ENCODE data around the gene GSG1.

The GSG1 gene

GRCh38 chr12:13117029-13117428 lies 13.6 kb upstream of the GSG1 start:
- H3K9me3 ChIP-seq (ENCODE audit: low read length): no peaks in the 10 kb centered on the region
- no peak overlapping the region for H3K9ac ChIP-seq (ENCODE audit: low read length)
- H3K27me3 ChIP-seq (ENCODE audit: control insufficient read depth in 1 of 2, insufficient read depth in 2 of 2, low read length in 2 of 2): no peaks in the 10 kb centered on the region
- no peak overlapping the region for H3K27ac ChIP-seq (ENCODE audit: low read depth, low read length)
- no peaks in the 10 kb centered on the region for H3K4me1 ChIP-seq (ENCODE audit: insufficient read depth, low read length)
- no peaks in the 10 kb centered on the region for H3K36me3 ChIP-seq (ENCODE audit: insufficient read depth, low read length)
- no peak overlapping the region for H3K4me3 ChIP-seq (ENCODE audit: low read depth in 1 of 2, low read length in 2 of 2)

GRCh38 chr12:13116259-13116658 lies 12.8 kb upstream of the GSG1 start:
- no peak overlapping the region for H3K27ac ChIP-seq (ENCODE audit: low read depth, low read length)

GRCh38 chr12:13114251-13115052 lies 11.0 kb upstream of the GSG1 start:
- Histone ChIP-seq H3K36me3 (ENCODE audit: insufficient read depth, low read length) (no peaks in the 10 kb centered on the region), H3K9ac (ENCODE audit: low read length) (no peak overlapping the region), H3K4me1 (ENCODE audit: insufficient read depth, low read length) (no peaks in the 10 kb centered on the region), H3K27me3 (ENCODE audit: control insufficient read depth in 1 of 2, insufficient read depth in 2 of 2, low read length in 2 of 2) (no peaks in the 10 kb centered on the region), H3K4me3 (ENCODE audit: low read depth in 1 of 2, low read length in 2 of 2) (no peak overlapping the region), H3K9me3 (ENCODE audit: low read length) (no peaks in the 10 kb centered on the region), H3K27ac (ENCODE audit: low read depth, low read length) (no peak overlapping the region)

More at GRCh38 chr12:13116259-13116658, 12.8 kb upstream of the GSG1 start:
- no peak overlapping the region for H3K4me3 ChIP-seq (ENCODE audit: low read depth in 1 of 2, low read length in 2 of 2)
- no peaks in the 10 kb centered on the region for H3K4me1 ChIP-seq (ENCODE audit: insufficient read depth, low read length)
- H3K36me3 ChIP-seq (ENCODE audit: insufficient read depth, low read length): no peaks in the 10 kb centered on the region
- no peaks in the 10 kb centered on the region for H3K27me3 ChIP-seq (ENCODE audit: control insufficient read depth in 1 of 2, insufficient read depth in 2 of 2, low read length in 2 of 2)
- no peaks in the 10 kb centered on the region for H3K9me3 ChIP-seq (ENCODE audit: low read length)
- H3K9ac ChIP-seq (ENCODE audit: low read length): no peak overlapping the region

GRCh38 chr12:13112968-13113367 lies 9.5 kb upstream of the GSG1 start:
- Histone ChIP-seq H3K4me3 (ENCODE audit: low read depth in 1 of 2, low read length in 2 of 2) (no peak overlapping the region), H3K27me3 (ENCODE audit: control insufficient read depth in 1 of 2, insufficient read depth in 2 of 2, low read length in 2 of 2) (no peaks in the 10 kb centered on the region), H3K36me3 (ENCODE audit: insufficient read depth, low read length) (no peaks in the 10 kb centered on the region), H3K27ac (ENCODE audit: low read depth, low read length) (no peak overlapping the region), H3K9ac (ENCODE audit: low read length) (no peak overlapping the region), H3K4me1 (ENCODE audit: insufficient read depth, low read length) (no peaks in the 10 kb centered on the region), H3K9me3 (ENCODE audit: low read length) (no peaks in the 10 kb centered on the region)

GRCh38 chr12:13106666-13107065 lies 3.2 kb upstream of the GSG1 start:
- H3K9ac ChIP-seq (ENCODE audit: low read length): no peak overlapping the region
- H3K4me1 ChIP-seq (ENCODE audit: insufficient read depth, low read length): peaks cover 12% of the 10 kb centered on the region
- no peak overlapping the region for H3K4me3 ChIP-seq (ENCODE audit: low read depth in 1 of 2, low read length in 2 of 2)
- no peaks in the 10 kb centered on the region for H3K36me3 ChIP-seq (ENCODE audit: insufficient read depth, low read length)
- no peaks in the 10 kb centered on the region for H3K27me3 ChIP-seq (ENCODE audit: control insufficient read depth in 1 of 2, insufficient read depth in 2 of 2, low read length in 2 of 2)
- H3K27ac ChIP-seq (ENCODE audit: low read depth, low read length): no peak overlapping the region
- H3K9me3 ChIP-seq (ENCODE audit: low read length): no peaks in the 10 kb centered on the region

GRCh38 chr12:13105781-13106180 lies 2.3 kb upstream of the GSG1 start:
- H3K36me3 ChIP-seq (ENCODE audit: insufficient read depth, low read length): no peaks in the 10 kb centered on the region
- H3K27ac ChIP-seq (ENCODE audit: low read depth, low read length): no peak overlapping the region

GRCh38 chr12:13104409-13104808 lies 942 bp upstream of the GSG1 start:
- no peaks in the 10 kb centered on the region for H3K27me3 ChIP-seq (ENCODE audit: control insufficient read depth in 1 of 2, insufficient read depth in 2 of 2, low read length in 2 of 2)
- H3K27ac ChIP-seq (ENCODE audit: low read depth, low read length): no peak overlapping the region
- no peaks in the 10 kb centered on the region for H3K9me3 ChIP-seq (ENCODE audit: low read length)
- H3K36me3 ChIP-seq (ENCODE audit: insufficient read depth, low read length): no peaks in the 10 kb centered on the region
- H3K9ac ChIP-seq (ENCODE audit: low read length): no peak overlapping the region
- peaks cover 28% of the 10 kb centered on the region for H3K4me1 ChIP-seq (ENCODE audit: insufficient read depth, low read length)
- no peak overlapping the region for H3K4me3 ChIP-seq (ENCODE audit: low read depth in 1 of 2, low read length in 2 of 2)

More at GRCh38 chr12:13105781-13106180, 2.3 kb upstream of the GSG1 start:
- Histone ChIP-seq H3K27me3 (ENCODE audit: control insufficient read depth in 1 of 2, insufficient read depth in 2 of 2, low read length in 2 of 2) (no peaks in the 10 kb centered on the region), H3K4me3 (ENCODE audit: low read depth in 1 of 2, low read length in 2 of 2) (no peak overlapping the region), H3K4me1 (ENCODE audit: insufficient read depth, low read length) (peaks cover 14% of the 10 kb centered on the region), H3K9ac (ENCODE audit: low read length) (no peak overlapping the region), H3K9me3 (ENCODE audit: low read length) (no peaks in the 10 kb centered on the region)

GRCh38 chr12:13102461-13103195 lies 839 bp downstream of the GSG1 start:
- no peak overlapping the region for H3K27ac ChIP-seq (ENCODE audit: low read depth, low read length)
- H3K4me3 ChIP-seq (ENCODE audit: low read depth in 1 of 2, low read length in 2 of 2): no peak overlapping the region
- H3K4me1 ChIP-seq (ENCODE audit: insufficient read depth, low read length): peaks cover 32% of the 10 kb centered on the region
- H3K9me3 ChIP-seq (ENCODE audit: low read length): no peaks in the 10 kb centered on the region
- H3K36me3 ChIP-seq (ENCODE audit: insufficient read depth, low read length): no peaks in the 10 kb centered on the region
- H3K9ac ChIP-seq (ENCODE audit: low read length): no peak overlapping the region
- H3K27me3 ChIP-seq (ENCODE audit: control insufficient read depth in 1 of 2, insufficient read depth in 2 of 2, low read length in 2 of 2): no peaks in the 10 kb centered on the region

GRCh38 chr12:13101821-13102375 lies 1.6 kb downstream of the GSG1 start:
- no peaks in the 10 kb centered on the region for H3K9me3 ChIP-seq (ENCODE audit: low read length)
- H3K4me1 ChIP-seq (ENCODE audit: insufficient read depth, low read length): peaks cover 32% of the 10 kb centered on the region
- H3K4me3 ChIP-seq (ENCODE audit: low read depth in 1 of 2, low read length in 2 of 2): peak overlapping the region in 1 of 2 donors; percentile 49
- no peaks in the 10 kb centered on the region for H3K27me3 ChIP-seq (ENCODE audit: control insufficient read depth in 1 of 2, insufficient read depth in 2 of 2, low read length in 2 of 2)
- H3K36me3 ChIP-seq (ENCODE audit: insufficient read depth, low read length): no peaks in the 10 kb centered on the region
- H3K9ac ChIP-seq (ENCODE audit: low read length): peak overlapping the region; percentile 46
- H3K27ac ChIP-seq (ENCODE audit: low read depth, low read length): peak overlapping the region; percentile 57

GRCh38 chr12:13100882-13101769 lies 2.3 kb downstream of the GSG1 start:
- Histone ChIP-seq H3K27me3 (ENCODE audit: control insufficient read depth in 1 of 2, insufficient read depth in 2 of 2, low read length in 2 of 2) (no peaks in the 10 kb centered on the region), H3K4me3 (ENCODE audit: low read depth in 1 of 2, low read length in 2 of 2) (peak overlapping the region; percentile 49 to 51), H3K9ac (ENCODE audit: low read length) (peak overlapping the region; percentile 46), H3K9me3 (ENCODE audit: low read length) (no peaks in the 10 kb centered on the region), H3K27ac (ENCODE audit: low read depth, low read length) (peak overlapping the region; percentile 72), H3K36me3 (ENCODE audit: insufficient read depth, low read length) (no peaks in the 10 kb centered on the region), H3K4me1 (ENCODE audit: insufficient read depth, low read length) (peaks cover 32% of the 10 kb centered on the region)

GRCh38 chr12:13100605-13100881 lies 2.9 kb downstream of the GSG1 start:
- Histone ChIP-seq H3K9me3 (ENCODE audit: low read length) (no peaks in the 10 kb centered on the region), H3K4me1 (ENCODE audit: insufficient read depth, low read length) (peaks cover 32% of the 10 kb centered on the region)

More at GRCh38 chr12:13100605-13100881, 2.9 kb downstream of the GSG1 start:
- H3K9ac ChIP-seq (ENCODE audit: low read length): peak overlapping the region; percentile 37
- H3K4me3 ChIP-seq (ENCODE audit: low read depth in 1 of 2, low read length in 2 of 2): peak overlapping the region; percentile 49 to 51
- peak overlapping the region; percentile 72 for H3K27ac ChIP-seq (ENCODE audit: low read depth, low read length)
- no peaks in the 10 kb centered on the region for H3K36me3 ChIP-seq (ENCODE audit: insufficient read depth, low read length)
- no peaks in the 10 kb centered on the region for H3K27me3 ChIP-seq (ENCODE audit: control insufficient read depth in 1 of 2, insufficient read depth in 2 of 2, low read length in 2 of 2)

All from muscle layer of colon (tissue), 2 donors.